ENCODE data around the gene PIEZO2.
"Not testable (repeated sequence)": the region's sequence is repeated elsewhere in the genome, so short reads cannot be mapped to it uniquely, and the experiment has no call there.

Gene PIEZO2

DNA sequence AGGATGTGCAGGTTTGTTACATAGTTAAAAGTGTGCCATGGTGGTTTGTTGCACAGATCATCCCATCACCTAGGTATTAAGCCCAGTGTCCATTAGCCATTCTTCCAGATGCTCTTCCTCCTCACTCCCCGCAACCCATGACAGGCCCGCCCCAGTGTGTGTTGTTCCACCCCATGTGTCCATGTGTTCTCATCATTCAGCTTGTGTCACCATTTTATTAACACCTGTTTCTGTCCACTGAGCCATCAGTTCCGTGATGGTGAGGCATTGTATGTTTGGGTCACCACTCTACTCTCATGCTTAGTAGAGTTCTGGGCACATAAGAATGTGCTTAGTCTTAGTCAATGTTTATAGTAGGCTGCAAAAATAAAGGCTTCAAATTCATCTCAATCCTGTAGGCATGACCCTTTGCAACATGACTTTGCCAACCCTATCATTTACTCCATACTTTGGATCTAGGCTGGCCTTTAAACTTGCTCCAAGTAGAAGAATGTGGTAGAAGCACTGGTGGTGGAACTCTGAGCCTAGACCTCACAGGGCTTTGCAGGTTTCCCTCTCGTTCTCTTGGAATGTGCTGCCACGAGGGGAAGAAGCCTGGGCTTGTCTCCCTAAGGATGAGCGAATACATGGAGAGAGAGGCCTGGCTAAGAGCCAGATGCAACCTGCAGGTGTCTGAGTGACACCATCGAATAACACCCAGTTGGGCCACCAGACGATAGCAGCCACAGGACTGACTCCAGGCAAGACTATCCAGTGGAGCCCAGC lies 462.0 kb downstream of the PIEZO2 start:
- no peak for DNase-seq (ENCODE audit: low spot score)

DNA sequence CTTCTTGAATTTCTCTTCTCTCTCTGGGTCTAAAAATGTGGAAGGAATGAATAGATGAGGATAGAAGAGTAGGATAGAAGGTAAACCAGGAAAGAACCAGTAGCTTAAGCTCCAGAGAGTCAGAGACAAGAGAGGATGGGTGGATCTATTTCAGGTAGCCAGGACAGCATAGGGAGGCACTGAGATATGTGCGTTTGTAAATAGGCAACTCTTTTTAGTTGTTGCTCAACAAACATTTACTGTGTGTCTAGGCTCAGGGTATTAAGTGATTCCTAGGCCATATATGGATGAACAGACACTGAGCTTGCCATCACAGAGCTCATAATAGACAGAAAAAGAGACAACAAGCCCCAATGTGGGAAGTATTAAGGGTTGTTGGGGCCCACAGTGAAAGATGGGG lies 463.1 kb downstream of the PIEZO2 start:
- no peak for DNase-seq (ENCODE audit: low spot score)

DNA sequence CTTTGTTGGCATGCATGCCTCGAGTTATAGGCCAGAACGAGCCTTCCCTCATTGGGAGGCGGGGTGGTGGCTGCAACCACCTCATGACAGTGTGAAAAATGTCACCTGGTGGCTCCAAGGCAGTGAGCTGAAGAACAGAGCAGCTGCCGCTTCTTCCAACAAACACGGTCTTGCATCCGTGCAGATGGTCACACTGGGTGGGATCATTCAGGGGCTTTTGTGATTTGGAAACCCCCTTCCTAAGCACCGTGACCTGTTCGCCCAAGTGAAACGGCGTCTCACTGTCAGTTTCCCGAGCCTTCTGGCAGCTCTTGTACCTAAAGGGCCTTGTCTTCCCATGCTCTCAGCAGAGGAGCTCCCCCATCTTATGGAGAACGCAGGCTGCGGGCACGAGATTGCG lies 463.9 kb downstream of the PIEZO2 start:
- DNase-seq (ENCODE audit: low spot score), result no peak

DNA sequence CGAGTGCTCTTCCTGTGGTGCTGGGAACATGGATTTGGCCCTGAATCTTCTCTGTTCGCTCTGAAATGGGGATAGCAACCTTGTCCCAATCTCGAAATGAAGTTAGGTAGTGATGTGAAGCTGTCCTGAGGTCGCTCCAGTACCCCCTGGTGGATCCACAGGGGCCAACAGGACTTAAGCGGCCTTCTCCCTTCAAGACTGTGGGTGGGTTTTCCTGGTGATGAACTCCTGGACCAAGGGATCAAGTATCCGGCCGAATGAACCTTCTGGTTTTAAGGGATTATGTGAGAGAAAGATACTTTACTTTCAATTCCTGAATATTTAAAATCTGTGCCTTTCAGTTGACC lies 467.0 kb downstream of the PIEZO2 start:
- DNase-seq (ENCODE audit: low spot score), result no peak

DNA sequence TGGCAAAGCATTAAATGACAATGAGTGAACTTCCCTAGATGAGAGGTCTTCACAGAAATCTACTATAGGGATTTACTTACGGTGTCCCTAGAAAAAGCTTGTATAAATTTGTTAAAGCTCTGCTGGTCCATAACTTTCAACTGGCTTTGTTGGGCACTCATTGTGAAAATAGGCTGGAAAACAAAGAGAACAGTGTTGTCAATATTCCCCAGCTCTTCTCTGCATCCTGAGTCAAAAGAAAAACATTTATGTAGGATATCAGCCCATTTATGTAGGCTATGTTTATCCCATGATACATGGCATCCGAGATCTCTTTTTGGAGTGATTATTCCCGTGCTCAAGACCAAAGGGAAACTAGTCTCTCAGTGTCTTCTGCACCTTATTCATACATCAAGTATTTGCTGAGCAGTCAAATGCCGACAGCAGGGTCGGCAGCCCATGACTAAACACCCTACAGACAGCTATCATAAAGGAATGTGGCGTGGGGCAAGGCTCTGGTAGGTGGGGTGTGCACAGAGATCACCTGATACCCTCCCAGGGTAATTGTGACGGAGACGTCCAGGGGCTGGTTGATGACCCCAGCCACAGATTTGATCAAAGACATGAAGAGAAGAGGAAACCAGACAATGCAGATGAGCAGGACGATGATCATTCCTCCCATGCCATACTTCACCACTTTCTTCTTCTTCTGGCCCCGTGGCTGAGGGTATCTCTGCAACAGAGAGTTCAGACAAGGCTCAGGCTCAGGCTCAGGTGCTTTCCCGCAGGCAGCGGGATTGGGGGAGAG lies 467.6 kb downstream of the PIEZO2 start:
- DNase-seq (ENCODE audit: low spot score), result no peak

DNA sequence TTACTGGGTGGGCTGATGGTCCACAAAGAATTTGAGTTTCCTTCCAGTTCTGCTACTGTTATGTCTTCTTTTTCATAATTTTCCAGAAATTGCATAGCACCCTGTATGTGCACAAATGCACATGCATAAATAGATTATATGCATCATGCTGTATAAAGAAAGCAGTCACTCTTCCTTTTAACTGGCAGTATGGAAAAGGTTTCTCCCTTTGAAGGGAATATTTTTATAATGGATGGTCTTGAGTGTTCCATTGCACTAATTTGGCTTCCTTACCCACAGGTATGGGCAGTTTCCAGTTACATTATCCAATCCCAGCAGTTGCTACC lies 469.1 kb downstream of the PIEZO2 start:
- DNase-seq (ENCODE audit: low spot score), result no peak

DNA sequence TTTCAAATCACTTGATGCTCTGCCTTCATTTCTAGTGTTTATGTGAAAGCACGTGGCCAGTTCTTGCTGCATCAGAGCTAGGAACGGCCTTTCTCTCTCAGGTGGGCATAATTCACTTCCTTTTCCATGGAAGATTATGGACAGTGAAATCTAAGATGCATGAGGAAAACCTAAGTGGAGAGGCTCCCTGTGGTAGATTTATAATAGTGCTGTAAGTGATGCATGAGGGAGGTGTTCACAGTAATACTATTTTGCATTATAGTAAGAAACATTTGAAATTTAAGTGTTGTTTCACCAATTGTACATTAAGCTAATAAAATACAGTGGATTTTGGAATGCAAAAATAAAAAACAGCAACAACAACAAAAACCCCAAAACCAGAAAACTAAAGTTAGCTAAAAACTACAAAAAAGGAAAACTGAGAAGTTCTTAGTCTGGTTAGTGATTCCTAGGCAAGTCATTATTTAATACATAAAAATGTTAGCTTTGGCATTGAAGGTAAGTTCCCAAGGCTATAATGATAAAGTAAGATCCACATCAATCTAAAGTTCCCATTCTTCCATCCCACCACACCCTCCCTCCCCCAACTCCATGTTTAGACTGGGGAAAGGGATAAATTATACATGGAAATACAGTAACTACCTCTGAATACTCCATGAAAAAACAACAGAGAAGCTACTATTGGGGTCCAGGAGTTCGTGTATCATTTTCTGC lies 469.7 kb downstream of the PIEZO2 start:
- DNase-seq (ENCODE audit: low spot score), result no peak

DNA sequence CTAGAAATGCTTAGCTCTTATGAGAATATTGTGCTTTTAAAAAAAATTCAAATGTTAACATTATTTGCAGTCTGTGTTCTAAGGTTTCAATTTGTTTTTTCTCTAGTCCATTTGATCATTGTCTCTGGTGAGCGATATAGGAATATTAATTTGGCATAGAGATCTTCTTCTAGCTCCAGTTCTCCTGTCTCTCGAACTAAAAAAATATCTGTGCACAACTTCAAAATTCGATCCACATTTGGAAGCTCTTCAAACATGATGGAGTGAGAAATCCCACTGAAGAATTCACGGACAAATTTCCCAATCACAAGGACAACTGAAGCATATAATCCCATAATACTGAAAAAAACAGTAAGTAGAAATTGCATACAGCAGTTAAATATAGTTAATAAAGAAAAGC lies 477.9 kb downstream of the PIEZO2 start:
- DNase-seq (ENCODE audit: low spot score), result no peak

DNA sequence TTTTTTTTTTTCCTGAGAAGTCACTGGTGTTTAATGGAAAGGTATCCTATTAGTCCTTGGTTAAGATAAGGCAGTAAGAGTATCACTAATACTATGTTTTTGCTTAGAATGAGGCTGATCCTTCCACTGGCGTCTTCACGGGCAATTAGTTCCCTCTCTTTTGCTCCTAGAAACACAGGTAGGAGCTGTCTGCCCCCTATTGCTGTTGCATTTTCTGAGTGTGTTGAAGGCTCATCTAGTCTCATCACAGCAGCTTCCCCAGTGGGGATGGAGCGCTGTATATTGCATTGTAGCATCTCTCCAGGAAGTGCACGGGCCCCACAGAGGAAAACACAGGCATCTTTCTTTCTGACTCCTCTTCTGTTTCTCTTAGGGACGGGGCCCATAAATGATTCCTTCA lies 478.5 kb downstream of the PIEZO2 start:
- DNase-seq (ENCODE audit: low spot score), result no peak

DNA sequence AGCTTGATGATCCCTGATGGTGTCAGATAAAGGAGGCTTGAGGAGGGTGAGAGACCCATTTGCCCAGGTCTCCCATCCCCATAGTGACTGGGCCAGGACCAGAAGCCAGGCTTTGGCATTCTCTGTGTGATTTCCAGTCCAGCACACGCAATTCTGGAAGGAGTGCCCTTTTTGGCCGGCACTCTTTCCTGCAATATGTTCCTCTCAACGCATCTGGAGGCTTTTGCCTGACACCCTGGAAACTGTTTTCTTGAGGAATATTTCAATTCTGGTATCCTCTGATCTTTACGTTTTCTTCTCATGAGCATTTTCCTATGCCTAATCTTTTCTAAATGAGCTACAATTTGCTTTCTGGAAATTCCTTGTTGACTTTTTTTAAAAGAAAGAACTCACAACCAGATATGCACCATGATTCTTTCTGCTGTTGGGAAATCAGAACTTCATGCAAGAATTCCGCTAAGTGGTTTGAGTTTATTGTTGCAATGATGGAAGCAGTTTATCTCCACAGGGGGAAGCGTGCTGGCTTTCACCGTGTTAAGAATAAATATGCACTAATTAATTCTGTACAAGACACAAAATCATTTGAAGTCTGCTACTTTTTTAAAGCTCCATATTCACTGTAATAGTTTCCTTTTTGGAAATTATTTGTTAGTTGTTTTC lies 479.8 kb downstream of the PIEZO2 start:
- DNase-seq (ENCODE audit: low spot score), result no peak

DNA sequence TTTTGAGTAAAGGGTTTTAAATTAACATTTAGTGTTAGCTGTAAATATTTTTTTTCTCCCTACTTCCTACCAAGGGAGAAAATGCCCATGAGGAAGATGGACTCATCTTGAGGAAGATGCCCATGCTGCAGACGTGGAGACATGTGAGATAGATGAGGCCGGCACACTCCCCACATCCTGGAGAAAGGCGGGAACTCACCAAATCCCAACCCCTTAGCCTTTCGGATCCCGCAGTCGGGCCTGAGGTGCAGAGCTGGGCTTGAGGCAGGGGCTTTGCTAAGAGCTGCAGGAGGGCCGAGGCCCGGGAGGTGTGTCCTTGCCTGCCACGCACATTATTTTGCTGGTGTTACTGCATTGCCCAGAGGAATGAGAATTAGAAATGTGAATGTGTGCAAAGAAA lies 485.6 kb downstream of the PIEZO2 start:
- no peak for DNase-seq (ENCODE audit: low spot score)

DNA sequence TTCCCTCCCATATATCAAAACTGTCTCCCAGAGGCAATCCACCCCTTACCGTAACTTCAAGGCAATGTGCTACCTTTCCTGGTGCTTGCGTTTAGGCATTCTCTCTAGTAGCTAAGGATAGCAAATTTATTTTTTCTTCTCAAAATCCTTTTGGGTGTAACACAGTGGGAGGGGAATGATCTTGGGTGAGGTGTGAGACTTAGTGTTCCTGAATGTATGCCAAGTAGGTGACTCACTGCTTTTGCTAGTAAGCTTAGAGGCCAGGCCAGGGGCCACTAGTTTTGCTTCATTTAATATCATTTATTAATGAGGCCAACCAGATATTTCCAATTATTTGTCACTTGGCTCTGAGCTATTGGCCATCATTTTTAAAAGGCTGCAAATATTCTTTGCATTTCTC lies 488.1 kb downstream of the PIEZO2 start:
- DNase-seq (ENCODE audit: low spot score), result no peak

DNA sequence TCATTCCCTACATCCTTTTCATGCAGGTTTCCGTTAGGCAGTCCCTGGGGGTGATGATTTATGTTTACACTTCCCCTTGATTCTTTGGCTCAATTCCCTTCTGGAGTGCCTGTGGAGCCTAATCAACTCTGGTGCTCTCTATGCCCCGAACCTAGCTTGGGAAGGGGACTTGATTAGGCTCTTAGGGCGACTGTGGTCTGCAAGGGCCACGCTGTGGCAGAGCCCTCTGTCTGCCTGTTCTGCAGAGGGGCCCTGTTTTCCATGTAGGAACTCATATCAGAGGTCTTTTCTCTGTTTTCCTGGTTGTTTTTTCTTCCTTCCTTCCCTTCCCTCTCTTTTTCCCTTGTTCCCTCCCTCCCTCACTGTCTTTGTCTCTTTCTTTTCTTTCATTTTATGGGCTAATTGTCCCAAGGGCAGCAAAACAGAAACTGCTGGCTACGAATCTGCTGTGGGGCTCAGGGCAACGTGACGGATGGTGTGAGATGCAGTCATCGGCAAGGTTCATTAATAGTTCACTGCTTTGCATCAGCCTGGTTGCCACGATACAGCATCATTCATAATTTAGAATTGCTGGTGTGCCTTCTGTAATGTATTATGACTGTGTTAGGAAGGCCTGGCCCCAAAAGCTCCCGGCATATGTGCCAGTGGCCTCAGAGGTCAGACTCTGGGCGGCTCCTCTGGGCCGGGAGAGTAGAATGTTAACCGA lies 489.0 kb downstream of the PIEZO2 start:
- no peak for DNase-seq (ENCODE audit: low spot score)

DNA sequence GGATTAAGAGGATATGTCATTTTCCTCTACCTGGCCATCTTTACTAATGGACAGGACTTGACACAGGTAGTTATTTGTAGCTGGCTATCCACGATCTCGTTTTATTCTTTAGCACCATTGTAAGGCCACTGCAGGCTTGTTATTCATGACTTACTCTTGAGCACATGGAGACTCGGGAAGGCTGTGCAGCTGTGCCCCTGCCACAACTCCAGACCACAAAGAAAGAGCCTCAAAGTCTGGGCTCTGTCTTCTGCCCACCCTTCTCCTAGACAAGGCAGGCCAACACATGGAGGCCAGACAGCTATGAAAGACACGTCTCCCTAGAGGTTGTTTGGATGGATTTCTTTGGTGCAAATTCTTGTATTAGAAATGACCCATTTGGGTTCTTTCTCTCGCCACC lies 489.8 kb downstream of the PIEZO2 start:
- DNase-seq (ENCODE audit: low spot score), result no peak

DNA sequence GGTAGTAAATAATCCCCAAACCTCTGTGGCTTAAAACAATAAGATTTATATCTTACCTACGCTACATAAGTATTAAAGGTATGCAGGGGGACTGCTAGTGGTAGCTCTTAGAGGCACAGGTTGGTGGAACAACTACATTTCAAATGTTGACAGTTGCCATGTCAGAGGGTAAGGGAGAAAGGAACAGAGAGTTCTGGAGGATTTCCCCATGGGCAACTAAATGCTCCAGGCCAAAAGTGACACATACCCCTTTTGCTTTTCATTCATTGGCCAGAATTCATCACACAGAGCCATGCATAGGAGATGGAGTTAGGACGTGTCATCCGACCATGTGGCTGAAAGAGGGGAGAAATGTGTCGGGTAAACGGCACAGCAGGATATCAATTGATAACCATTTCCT lies 490.4 kb downstream of the PIEZO2 start:
- no peak for DNase-seq (ENCODE audit: low spot score)

DNA sequence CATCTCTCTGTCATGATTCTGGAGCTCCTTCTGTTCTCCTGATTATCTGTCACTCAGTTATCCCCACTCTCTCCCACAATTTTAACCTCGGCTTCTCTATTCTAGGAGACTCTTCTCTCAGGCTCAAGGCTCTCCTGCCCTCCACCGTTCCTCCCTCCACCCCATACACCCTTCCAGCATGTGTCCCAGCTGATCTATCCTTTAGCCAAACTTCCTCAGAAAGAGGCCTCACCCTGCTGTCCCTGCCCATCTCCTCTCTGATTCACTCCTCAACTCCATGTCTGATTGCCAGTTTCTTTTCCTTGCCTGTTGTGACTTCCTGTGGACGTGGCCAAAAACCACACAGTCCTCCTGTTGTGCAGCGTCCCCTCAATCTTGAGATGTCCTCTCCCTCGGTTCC lies 505.4 kb downstream of the PIEZO2 start:
- DNase-seq (ENCODE audit: low spot score), result not testable (repeated sequence)

DNA sequence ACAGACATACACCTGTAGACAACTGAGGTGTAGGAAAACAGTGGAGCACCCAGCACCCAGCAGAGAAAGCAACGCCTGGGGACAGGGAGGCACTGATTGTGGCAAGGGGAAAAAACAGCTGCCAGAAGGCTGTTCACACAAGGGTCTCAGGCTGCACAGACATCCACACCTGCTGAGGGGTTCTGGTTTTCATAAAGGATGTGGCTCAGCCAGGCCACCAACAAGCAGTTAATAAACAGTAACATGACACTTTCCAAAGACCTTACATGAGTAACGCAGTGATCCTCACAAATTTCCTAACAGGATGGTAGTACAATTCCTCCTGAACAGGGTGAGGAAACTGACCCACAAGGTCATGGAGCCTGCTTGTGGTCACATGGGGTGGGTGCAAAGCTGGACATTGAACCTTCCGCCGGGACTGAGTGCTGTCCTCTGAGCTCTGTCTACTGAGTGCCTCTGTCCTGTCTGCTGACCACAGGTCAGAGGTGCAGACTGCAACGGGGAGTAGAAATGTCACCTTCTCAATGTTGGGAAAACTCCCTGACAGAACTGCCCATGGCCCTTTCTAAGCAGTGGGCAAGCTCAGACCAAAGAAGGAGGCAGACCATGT lies 506.3 kb downstream of the PIEZO2 start:
- not testable (repeated sequence) for DNase-seq (ENCODE audit: low spot score)

DNA sequence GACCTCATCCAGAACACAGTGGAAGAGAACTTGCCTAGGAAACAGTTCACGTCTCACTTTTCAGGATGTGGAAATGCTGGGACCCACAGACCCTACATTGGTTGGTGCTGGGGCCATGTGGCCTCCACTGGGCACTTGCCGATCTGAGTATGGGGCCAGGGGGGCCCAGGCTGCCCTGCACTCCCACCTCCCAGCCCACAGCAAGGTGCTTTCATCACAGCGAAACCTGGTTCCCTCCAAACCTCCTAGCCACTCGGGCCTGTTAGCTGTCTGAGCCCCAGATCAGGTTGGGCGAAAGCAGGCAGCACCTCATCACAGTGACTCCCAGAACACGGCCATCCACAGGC lies 510.9 kb downstream of the PIEZO2 start:
- DNase-seq (ENCODE audit: low spot score), result not testable (repeated sequence)

DNA sequence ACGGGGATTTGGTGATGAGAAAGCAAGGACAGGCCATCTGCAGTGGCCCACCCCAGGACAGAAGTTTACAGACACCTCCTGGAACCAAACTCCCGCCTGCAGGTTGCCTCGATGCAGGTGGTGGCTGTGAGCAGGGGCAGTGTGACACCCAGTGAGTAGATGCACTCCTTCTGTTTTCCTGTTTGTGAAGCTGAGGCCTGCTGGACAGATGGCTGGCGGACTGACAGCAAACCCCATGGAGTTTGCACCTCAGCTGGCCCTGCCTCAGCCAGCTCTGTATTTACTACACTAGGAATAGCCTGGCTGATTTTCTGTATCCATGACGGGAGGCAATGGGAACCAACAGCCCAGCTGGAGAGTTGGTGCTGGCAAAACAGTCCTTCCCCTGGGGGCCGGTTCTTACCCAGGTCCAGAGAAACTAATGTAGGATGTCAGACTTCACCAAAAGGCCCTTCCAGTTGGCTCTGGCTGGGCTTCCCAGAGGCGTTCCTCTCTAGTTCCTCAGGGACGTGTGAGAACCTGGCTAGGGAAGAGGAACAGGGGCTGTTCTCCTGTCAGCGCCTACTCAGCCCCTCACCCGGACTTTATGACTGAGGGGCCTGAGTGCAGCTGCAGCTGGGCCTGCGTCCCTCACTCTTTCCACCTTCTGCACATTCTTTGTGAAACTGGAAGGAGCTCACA lies 511.4 kb downstream of the PIEZO2 start:
- not testable (repeated sequence) for DNase-seq (ENCODE audit: low spot score)

DNA sequence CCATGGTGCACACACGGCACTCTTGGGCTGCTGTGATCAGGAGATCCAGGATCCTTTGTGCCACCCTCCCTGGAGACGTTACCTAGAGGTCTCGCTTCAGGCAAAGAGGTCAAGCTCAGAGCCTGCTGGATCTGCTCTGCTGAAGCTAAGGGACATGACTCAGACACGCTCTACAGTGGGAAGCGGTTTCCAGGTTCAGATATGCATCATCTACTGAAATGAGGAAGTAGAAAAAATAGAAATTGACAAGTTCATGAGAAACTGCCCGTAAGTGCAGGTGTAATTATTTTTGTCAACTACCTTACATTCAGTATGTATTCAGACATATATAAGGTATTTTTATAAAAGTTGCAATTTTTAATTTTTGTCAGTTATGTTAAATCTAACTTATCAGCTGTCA lies 520.3 kb downstream of the PIEZO2 start:
- not testable (repeated sequence) for DNase-seq (ENCODE audit: low spot score)
